Activated CD4-positive, alpha-beta T cell treated with anti-CD3 and anti-CD28 coated beads, Interleukin-2, amount 50 U/mL, for 16 hours (primary cell): ENCODE measurements around the gene MAEA.

ENCODE experiments used
- DNase-seq: peaks from one replicate; pipeline ENCODE4 v3.0.0-alpha.2; 2020

MAEA gene

GRCh38 chr4:1382776-1383727, 93.4 kb downstream of the MAEA start:
- DNase-seq, result no peak

GRCh38 chr4:1383728-1384591, 94.3 kb downstream of the MAEA start:
- DNase-seq, result no peak

- no peak for DNase-seq
These were observed 95.1 kb downstream of the MAEA start for GRCh38 chr4:1384675-1385372.

GRCh38 chr4:1385373-1386340, 96.0 kb downstream of the MAEA start:
- no peak for DNase-seq
